Femur (tissue), 1 donor: ENCODE results near the gene NMT1.

ENCODE experiments used
- DNase-seq: peaks from one replicate; pipeline ENCODE4 v3.0.0-alpha.2; 2017

The NMT1 gene

DNA sequence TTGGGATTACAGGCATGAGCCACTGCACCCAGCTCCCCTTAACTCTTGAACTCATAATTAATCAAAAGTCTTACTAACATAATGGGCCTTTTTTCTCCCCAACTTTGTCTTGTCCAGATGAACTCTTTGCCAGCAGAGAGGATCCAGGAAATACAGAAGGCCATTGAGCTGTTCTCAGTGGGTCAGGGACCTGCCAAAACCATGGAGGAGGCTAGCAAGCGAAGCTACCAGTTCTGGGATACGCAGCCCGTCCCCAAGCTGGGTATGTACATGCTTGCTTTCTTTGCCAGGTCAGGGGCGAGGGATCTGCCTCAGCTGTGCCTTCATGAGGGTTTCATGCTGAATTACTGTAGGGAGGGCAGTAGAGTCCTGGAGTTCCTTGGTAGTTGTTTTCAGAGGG is 25.3 kb downstream of the NMT1 start:
- DNase-seq: no peak

DNA sequence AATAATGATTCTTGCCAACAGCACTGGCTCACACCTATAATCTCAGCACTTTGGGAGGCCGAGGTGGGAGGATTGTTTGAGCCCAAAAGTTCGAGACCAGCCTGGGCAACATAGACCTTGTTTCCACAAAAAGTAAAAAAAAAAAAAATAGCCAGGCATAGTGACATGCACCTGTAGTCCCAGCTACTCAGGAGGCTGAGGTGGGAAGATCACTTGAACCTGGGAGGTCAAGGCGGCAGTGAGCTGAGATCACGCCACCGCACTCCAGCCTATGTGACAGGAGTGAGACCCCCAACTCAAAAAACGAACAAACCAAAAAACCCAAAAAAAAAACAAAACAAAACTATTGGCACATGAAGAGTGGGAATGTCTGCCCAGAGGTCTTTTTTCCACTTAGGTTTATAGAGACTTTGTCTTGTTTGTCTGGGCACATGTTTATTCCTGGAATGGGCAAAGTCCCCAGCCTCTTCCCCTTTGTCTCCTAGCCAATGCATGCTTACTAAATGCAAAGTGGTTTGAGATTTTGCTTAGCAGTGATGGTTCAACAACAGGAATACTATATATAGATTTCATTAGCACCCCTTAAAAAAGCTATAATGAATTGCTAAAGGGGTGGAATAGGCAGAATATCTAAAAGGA is 25.9 kb downstream of the NMT1 start:
- DNase-seq: no peak

DNA sequence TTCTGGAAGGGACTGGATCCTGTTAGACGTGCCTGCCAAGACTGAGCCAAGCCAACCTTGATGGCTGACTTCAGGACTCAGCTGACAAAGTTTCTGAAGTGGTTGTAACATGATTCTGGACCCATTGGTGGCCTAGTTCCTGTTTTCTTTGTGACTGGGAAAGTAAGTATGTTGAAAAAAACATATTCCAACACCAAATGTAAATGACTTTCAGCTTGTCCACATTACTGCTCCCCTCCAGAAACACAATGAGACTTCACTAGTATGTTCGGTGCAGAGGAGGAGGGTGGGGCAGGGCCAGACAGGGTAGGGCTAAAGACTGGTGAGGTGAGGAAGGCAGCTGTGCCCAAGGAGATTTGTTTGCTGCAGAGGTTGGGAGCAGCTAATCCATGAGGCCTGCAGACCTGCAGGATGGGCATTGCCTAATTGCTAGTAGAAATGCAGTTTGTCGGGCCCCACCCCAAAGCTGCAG is 26.4 kb downstream of the NMT1 start:
- no peak for DNase-seq

DNA sequence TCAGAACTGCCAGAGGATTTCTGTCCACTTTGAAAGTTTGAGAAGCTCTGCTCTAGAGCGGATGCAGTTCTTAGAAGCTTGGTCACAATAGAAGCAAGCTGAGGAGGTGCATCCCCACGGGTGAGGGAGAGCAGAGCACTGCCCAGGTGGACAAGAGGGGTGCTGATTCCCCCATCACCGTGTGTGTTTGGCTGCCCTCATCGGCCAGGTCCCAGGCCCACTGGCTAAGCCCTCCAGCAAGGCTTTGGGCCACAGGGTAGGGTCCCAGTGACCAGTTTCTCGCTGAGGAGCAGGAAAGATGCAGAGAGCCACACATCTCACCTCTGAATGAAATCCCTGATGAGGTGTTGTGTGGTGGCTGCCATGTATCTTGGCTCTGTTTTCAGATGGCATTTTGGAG is 26.9 kb downstream of the NMT1 start:
- no peak for DNase-seq

DNA sequence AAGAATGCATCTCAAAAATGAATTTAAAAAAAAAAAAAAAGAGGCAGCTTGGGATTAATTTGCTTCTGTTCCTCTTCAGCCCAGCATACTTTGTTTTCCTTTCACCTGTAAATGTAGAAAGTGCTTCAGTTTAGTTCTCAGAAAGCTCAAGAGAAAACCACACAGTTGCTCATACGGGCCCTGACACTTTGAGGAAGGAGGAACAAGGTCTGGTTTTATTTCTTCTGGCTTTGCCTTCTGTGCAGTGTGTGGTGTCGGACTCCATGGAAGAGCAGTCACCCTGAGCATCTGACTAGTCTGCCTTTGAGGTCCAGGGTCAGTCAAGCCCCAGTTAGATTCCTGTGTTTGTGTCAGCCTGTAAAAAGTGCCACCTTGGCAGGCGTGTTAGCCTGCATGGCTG is 27.6 kb downstream of the NMT1 start:
- no peak for DNase-seq

DNA sequence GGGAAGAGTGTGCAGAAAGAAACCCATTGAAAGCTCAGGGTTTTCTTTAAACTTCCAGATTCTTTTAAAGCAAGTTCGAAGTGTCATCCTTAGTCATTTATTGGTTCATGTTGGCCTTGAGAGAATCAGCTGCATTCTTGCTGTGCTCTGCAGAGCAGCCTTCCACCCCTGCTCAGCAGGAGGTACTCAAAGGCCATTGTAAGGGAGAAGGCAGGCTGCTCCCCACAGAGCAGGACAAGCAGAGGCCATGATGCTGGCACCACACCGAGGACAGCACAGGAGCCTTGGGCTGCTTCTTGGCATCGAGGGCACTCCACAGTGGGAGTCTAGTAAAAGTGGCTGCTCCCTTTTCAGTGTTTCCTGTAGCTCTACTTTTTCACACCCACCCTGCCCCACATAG is 29.6 kb downstream of the NMT1 start:
- DNase-seq: no peak

DNA sequence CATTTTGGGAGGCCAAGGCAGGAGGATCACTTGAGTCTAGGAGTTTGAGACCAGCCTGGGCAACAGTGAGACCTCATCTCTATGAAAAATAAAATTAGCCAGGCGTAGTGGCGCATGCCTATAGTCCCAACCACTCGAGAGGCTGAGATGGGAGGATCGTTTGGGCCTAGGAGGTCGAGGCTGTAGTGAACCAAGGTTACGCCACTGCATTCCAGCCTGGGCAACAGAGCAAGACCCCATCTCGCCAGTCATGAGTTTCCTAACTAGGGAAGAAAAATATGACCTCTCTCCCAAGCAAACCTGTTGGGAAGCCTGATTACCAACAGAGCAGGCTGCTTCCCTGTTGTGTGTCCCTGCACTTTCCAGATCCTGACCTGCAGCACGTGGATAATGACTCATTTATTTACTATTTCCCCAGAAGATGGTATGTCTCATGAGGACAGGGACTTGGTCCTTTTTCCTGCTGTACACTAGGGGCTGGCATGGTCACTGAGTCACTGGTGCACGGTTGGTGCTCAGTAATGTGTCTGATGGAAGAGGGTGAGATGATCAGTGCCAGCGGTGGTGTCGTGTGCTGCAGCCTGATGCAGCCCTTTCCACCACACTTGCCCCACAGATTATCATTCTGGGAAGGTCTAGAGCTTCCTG is 30.8 kb downstream of the NMT1 start:
- DNase-seq: no peak

DNA sequence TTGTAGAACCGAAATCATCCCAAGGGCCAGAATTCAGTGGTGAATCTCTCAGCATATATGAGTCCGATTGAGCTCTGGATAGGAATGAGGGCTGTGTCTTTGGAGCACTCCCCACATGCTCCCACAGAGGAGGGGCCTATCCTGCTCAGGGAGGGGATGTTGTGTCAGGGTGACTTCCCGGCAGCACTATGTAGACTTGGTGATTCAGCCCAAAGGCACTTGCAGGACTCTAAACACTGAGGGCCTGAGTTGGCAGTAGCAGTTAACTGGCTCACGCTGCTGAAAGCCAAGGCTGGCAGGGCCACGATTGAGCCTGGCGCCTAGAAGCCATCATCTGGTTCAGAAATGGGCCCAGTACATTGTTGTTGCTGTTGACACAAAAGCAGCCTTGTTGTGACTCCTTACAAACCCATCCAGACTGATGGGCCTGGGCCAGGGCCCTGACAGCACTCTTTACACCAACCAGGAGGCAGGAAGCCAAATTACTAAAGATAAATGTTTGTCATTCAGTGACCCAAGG is 31.9 kb downstream of the NMT1 start:
- peak; percentile 57 for DNase-seq

DNA sequence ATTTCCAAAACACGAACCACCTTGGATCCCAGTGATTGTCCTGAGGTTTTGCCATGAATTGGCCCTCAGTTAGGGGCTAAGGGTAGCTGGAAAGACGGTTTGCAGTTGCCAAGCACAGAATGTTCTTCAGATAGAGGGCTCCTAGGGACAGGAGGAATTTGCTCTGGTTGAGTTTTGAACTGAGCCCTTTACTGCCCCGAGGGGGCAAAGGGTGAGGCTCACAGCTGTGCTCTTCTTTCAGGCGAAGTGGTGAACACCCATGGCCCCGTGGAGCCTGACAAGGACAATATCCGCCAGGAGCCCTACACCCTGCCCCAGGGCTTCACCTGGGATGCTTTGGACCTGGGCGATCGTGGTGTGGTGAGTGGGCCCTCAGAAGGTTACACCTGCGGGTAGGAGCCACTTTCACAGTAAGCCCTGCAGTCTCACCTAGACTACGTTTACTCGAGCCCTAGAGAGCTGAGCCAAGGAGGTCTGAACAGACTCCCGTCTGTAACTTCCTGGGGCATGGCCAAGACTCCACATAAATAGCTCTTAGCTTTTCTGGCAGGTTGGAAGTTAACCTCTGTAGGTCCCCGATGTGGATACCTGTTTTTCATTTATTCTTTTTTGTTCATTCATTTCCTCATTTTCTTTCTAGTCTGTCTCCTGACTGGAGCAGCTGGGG is 32.5 kb downstream of the NMT1 start:
- DNase-seq: no peak

DNA sequence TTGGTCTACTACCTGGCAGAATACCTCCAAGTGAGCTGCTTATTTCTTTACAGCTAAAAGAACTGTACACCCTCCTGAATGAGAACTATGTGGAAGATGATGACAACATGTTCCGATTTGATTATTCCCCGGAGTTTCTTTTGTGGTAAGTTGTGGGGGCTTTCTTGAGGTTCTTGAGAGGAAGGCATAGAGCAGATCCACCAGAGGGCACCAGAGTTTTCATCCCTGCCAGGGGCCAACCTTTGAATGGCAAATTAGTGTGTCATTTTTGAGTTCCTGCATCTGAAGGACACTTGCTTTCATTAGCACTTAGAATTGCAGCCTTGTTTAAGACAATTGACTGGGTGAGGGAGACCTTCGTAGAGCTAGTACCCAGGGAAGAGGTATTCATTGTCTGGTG is 35.0 kb downstream of the NMT1 start:
- no peak for DNase-seq

DNA sequence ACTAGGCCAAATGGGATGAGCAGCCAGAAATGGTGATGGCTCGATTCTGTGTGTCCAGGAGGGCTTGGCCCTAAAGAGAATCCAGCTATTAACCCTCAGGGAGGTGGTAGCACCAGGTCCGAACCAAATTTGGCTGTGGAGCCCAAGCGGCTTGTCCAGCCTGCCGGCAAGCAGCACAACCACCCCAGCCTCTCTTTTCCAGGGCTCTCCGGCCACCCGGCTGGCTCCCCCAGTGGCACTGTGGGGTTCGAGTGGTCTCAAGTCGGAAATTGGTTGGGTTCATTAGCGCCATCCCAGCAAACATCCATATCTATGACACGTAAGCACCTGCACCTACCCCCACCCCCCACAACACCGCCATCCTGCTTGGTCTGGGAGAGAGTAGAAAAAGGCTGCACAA is 35.8 kb downstream of the NMT1 start:
- no peak for DNase-seq

DNA sequence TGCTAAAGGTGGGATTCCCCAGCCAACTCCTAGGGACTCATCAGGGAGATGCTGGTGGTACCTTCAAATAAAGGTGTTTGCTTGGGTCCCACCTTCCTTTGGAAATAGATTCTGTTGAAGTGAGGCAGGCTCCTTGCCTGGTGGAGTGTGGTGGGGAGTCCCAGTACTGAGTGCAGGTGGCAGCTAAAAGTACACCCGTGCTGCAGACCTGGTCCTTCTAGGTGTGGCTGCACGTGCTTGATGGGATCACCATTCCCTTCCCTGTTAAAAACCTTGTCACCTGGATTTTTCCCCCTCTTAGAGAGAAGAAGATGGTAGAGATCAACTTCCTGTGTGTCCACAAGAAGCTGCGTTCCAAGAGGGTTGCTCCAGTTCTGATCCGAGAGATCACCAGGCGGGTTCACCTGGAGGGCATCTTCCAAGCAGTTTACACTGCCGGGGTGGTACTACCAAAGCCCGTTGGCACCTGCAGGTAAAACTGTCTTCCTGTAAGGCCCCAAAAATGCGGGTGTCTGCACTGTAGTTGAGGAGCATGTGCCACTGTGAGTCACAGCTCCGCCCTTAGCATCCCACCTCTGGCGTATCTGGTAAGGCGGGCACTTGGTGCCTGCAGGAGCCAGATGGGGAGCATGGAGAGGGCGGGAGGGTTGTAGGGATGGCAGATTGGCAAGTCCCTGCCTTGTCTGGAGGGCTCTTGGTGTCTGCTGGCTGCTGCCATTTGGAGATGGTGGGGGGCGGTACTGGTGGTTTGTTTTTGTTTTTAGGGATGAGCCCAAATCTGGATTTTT is 37.2 kb downstream of the NMT1 start:
- DNase-seq: no peak

DNA sequence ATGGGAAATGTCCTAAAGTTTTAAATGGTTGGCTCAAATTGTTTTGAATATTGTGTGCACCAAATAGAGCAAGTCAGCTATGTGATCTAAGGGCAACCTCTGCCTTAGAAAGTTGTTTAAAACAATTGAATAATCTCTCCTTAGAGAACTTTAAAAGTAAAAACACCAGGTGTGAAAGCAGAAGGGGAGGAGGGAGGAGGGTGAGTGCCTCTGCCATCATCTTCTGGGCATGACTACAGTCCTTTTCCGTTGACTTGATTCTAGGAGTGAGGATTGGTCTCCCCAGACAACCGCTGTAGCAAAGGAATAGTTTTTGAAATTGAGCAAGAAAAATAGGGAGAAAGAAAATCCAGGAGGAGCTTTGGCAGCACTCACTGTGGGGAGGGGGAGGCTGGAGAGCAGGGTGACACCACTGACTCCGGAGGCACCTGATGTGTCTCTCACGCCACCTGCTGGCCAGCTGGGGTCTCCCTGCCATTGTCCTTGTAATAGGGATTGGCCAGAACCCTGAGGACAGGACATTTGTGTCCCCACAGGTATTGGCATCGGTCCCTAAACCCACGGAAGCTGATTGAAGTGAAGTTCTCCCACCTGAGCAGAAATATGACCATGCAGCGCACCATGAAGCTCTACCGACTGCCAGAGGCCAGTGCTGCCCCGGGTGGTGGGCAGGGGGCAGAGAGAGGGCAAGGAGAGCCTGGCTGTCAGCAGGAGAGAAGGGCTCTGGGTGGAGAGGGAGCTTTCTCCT is 37.9 kb downstream of the NMT1 start:
- peak; percentile 89 for DNase-seq

DNA sequence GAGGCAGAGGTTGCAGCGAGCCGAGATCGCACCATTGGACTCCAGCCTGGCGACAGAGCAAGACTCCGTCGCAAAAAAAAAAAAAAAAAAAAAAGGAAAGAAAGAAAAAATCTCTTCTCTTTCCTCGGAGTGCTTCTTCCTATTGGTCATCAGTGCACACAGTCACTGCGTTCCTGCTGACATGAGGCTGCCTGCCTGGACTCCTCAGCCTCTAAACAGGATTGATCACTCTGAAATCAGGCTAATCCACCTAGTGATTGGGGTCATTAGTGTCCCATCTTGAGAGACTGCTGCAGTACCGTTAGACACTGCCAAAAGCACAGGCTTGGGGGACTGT is 40.4 kb downstream of the NMT1 start:
- DNase-seq: no peak

DNA sequence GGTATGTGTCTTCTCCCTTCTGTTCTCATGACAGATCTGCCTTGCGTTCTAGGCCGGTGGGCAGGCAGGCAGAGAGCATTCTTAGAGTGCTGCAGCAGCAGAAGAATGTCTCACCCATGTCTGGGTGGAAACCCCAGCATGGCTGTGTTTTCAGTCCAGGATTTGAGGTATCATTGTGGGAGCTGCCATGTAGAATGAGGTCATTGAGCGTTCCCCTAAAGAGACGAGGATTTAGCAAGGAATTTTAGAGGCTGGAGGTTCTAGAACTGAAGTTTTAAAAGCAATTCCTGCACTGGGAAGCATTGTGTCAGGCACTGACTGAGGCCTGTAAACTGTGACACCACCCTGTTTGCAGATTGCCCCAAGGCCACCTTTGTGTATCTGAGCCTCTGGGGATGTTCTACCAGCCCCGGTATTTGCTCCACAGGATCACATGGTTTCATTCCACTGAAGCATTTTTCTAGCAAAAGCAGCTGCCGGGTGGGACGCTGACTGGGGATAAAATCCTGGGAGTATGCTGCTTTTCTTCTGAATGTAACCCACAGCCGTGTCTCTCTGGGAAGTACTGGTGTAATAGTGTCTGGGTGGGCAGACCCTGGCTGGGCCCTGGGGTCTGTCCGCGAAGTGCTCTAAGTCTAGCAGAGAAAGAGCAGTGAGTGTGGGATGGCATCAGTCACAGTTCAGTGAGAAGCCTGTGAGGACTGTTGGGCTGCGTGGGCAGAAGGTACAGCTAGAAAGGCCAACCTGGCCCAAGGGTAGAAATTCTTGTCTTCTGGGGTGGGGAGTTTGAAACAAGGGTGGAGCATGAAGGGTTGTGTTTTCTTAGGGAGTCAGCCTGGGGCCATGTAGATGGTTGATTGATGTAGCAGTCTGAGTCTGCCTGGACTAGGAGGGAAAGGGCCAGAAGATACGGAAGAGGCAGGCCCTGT is 41.0 kb downstream of the NMT1 start:
- no peak for DNase-seq

DNA sequence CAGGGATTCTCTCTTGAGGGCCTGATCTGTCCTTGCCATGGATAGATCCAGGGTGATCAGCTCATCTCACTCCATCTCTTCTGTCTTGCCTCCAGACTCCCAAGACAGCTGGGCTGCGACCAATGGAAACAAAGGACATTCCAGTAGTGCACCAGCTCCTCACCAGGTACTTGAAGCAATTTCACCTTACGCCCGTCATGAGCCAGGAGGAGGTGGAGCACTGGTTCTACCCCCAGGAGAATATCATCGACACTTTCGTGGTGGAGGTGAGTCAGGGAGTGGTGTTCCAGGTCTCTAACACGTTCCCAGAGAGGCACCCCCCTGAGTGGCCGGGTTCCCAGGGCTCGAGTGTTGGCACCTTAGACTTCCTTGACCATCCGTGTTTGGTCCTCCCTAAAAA is 41.7 kb downstream of the NMT1 start:
- no peak for DNase-seq

DNA sequence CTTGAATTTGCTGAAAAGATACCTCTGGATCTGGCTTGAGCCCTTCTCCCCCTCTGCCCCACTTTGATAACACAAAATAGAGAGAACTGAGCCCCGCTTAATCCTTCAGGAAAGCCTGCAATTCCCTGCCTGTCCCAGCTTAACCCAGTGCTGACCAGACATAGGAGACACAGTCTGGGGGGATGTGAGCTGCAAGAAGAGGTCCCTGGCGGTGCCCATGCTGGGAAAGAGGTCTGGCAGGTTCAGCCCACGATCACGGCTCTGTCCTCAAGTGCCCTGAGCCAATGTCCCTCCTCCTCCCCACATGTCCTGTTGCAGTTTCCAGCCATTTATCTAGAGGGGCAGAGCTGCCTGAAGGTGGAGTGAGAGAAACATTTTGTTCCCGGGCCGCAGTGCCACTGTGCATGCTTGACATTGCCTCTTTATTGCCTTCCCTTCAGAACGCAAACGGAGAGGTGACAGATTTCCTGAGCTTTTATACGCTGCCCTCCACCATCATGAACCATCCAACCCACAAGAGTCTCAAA is 42.2 kb downstream of the NMT1 start:
- no peak for DNase-seq

DNA sequence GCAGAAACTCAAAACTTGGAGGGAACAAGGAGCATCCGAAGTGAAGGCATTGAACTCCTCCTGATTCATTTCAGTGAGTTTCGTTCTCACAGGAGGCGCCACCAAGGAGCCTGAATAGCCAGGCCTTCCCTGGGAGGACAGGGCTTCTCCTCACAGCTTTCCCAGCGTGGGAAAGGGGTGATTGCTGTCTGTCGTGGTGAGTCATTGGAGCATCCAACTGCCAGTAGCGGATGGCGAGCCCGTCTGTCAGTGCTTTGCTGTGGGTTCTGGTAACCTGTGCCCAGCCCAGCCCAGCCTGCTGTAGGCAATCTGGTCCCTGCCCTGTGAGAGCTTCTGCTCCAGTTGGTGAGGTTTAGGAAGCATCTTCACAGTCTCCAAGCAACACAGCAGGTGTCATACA is 42.9 kb downstream of the NMT1 start:
- DNase-seq: no peak

DNA sequence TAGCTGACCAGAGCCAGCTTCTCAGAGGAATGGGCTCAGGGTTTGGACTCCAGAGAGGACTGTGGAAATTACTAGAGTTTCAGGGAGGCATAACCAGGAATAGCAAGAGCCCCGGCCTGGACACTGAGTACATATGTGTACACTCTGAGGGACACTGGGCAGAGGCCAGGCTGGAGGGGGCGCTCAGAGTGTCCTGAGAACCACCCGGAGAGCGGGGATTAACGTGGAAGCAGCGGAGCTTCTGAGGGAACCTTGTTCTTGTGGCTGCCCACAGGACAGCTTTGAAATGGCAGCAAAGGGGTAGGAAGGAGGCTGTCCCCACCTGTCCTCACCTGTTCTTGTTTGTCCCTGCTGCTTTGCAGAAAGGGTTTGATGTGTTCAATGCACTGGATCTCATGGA is 43.4 kb downstream of the NMT1 start:
- DNase-seq: no peak

DNA sequence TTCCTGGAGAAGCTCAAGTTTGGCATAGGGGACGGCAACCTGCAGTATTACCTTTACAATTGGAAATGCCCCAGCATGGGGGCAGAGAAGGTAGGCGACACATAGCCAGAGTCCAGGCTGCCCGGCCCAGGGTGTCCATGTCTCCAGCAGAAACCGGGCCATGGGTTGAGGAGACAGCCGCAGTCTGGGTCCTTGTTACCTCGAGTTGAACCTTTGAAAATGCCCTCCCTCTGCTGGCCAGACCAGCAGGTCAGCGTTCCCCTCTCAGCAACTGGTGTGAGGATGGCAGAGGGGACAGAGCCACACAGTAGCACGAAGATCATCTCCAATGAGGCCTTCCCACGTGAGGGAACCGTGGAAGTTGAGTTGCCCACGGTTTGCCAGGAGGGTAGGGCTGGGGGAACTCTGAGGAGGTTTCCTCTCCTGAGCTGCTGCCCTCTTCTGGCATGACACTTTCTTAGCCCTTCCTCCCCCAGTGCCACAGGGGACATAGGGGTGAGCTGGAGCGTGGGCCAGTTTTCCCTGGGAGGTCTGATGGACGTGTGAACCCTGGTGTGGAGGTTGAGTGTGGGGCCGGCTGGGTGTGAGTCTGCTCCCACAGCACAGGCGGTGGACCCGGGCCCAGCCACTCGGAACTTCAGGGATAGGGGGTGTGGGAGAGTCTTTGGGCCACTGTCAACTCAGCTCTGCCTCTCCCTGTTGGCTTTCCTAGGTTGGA is 43.9 kb downstream of the NMT1 start:
- DNase-seq: no peak

DNA sequence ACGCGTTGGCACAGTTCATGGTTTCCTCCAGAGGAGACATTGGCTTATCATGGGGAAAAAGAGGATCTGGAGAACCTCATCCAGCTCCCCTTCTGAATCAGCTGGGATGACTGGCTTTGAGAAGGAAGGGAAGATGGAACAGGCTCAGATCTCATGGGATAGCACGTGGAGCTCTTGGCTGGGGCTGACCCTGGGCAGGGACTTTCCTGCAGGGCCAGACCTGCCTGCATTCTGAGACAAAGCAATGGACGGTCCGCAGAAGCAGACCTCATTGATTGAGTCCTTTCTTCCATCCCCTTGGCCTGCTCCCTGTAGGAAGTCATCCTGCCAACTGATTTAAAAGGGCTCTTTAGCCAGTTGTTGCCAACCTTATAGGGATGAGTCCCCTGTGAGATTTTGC is 45.0 kb downstream of the NMT1 start:
- no peak for DNase-seq
